ENCODE measurements around the gene KLHL30. TPM values are rescaled to one million over a fixed set of nuclear protein-coding genes. Genes with fewer than 3 reads are reported as not detected.

The KLHL30 gene
- total RNA-seq, 2 donors from 2014 or later, result 0.07 to 0.13 TPM

DNA sequence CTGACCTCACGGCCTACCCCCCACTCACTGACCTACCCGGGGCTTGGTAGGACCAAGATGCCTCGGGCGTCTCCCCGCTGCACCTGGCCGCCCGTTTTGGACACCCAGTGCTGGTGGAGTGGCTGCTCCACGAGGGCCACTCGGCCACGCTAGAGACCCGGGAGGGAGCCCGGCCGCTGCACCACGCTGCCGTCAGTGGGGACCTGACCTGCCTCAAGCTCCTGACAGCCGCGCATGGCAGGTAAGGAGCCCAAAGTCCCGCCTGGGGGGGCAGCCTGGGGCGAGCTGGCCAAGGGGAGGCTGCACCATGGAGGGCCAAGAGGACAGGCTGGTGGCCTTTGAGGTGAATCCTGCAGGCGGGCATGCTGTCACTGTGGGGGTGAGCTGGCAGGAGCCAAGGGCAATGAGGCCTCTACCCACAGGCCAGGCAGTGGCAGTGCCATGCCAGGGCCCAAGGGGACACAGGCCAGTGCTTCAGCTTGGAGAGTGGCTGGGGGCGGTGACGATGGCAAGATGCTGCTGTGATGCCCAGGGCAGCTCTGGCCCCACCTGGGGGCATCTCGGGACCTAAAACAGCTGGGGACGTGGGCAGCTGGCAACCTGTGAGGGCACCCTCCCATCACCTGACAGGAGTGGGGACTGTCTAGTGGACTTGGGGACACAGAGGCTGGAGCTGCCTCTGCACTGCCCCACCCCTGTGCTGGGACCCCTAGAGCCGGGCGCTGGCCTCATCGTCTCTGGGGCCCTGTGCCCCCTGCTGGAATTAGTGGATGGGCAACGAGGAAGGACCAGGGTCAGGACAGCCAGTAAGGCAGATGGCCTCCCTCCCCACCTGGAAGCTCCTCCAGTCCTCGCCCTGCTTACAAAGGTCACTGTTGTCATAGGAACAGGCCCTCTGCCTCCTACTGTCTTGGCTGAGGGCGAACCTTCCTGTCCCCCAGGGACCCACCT lies 36.3 kb upstream of the KLHL30 start:
- Histone ChIP-seq H3K27me3 (no peaks in the 10 kb centered on the region), H3K9ac (ENCODE audit: low read depth in 2 of 2, low read length in 2 of 2) (no peak overlapping the region), H3K36me3 (no peaks in the 10 kb centered on the region), H3K9me3 (no peaks in the 10 kb centered on the region), H3K4me3 (no peak overlapping the region), H3K27ac (no peak overlapping the region), H3K4me1 (peaks cover 7% of the 10 kb centered on the region)
- TF ChIP-seq, protein P1, sequence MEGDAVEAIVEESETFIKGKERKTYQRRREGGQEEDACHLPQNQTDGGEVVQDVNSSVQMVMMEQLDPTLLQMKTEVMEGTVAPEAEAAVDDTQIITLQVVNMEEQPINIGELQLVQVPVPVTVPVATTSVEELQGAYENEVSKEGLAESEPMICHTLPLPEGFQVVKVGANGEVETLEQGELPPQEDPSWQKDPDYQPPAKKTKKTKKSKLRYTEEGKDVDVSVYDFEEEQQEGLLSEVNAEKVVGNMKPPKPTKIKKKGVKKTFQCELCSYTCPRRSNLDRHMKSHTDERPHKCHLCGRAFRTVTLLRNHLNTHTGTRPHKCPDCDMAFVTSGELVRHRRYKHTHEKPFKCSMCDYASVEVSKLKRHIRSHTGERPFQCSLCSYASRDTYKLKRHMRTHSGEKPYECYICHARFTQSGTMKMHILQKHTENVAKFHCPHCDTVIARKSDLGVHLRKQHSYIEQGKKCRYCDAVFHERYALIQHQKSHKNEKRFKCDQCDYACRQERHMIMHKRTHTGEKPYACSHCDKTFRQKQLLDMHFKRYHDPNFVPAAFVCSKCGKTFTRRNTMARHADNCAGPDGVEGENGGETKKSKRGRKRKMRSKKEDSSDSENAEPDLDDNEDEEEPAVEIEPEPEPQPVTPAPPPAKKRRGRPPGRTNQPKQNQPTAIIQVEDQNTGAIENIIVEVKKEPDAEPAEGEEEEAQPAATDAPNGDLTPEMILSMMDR (IDR thresholded peaks at IDR 0.05), result no peak
- intact Hi-C loops (cut with DNase I), result no loop called here
- DNase-seq, result no peak

DNA sequence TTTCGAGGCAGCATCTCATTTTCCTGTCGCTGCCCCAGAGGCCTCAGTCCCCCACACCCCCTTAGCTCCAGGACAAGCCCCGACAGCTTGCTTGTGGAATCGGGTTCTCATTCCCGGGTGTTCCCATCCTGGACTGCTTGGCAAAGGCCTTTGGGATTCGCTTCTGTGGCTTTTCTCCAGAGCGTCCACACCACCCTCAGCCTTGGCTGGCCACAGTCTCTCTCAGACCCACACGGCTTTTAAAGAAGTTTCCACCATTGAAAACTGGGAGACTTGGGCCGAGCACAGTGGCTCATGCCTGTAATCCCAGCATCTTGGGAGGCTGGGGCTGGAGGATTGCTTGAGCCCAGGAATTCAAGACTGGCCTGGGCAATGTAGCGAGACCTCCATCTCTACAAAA lies 35.6 kb upstream of the KLHL30 start:
- Histone ChIP-seq H3K27ac (no peak overlapping the region), H3K4me1 (peaks cover 7% of the 10 kb centered on the region), H3K27me3 (no peaks in the 10 kb centered on the region), H3K9me3 (no peaks in the 10 kb centered on the region), H3K9ac (ENCODE audit: low read depth in 2 of 2, low read length in 2 of 2) (no peak overlapping the region), H3K4me3 (no peak overlapping the region), H3K36me3 (no peaks in the 10 kb centered on the region)
- no peak for DNase-seq
- TF ChIP-seq, protein P1 (IDR thresholded peaks at IDR 0.05), result no peak
- intact Hi-C loops (cut with DNase I), result no loop called here

DNA sequence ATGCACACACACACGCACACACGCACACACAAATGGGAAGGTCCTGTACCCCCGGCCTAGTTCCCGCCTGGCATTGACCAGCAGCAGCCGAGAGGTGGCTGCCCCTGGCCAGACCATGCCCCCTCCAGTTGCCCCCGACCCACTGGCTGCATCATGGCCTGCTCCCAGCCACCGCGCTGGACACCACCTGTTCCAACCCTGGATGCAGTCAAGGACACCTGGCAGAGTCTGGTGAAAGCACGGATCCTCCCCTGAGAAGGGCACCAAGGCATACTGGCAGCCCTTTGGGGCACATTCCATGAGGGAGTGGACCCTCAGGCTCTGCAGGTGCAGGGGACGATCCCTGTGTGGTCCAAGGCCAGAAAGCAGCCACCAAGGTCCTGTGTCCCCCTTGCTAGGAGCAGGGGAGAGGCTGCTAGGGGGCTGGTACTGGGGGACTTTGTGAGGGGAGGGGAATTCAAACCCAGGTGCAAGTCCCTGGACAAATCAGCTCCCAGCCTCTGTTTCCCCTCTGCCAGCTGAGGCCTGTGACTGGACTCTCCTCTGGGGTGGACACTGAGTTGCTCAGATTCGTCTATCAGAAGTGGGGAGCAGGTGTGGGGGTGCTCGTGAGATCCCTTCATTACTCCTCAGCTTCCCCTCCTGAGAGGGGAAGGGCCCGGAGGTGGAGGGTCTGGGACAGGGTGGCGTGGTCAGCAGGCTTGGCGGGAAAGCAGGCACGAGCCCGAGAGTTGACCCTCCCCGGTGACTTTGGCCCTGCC lies 34.8 kb upstream of the KLHL30 start:
- Histone ChIP-seq H3K9me3 (no peaks in the 10 kb centered on the region), H3K9ac (ENCODE audit: low read depth in 2 of 2, low read length in 2 of 2) (no peak overlapping the region), H3K27me3 (no peaks in the 10 kb centered on the region), H3K36me3 (no peaks in the 10 kb centered on the region), H3K27ac (no peak overlapping the region), H3K4me1 (peaks cover 7% of the 10 kb centered on the region), H3K4me3 (no peak overlapping the region)
- intact Hi-C loops (cut with DNase I), result no loop called here
- DNase-seq, result no peak
- TF ChIP-seq, protein P1 (IDR thresholded peaks at IDR 0.05), result no peak

DNA sequence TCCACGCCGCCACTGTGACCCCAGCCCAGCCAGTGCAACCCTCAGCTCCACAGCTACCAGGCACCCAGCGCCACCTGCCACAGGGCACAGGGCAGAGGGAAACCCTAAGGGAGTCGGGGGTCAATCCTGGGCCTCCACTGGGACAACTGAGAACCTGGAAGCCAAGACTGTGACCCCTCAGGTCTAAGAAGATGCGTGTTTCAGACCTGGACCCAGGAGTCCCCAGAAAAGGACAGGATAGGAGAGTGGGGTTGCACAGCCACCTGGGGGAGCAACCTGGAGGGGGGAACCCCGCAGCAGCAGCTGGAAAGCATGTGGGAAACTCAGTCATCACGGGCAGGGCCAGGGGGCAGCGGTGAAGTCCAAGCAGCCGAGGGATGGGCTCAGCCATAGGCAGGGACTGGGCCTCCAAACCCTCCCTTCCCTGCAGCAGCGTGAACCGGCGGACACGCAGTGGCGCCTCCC lies 34.2 kb upstream of the KLHL30 start:
- no peak overlapping the region for H3K9ac ChIP-seq (ENCODE audit: low read depth in 2 of 2, low read length in 2 of 2)
- no peaks in the 10 kb centered on the region for H3K27me3 ChIP-seq
- intact Hi-C loops (cut with DNase I), result no loop called here
- no peak overlapping the region for H3K4me3 ChIP-seq
- no peak overlapping the region for H3K27ac ChIP-seq
- TF ChIP-seq, protein P1 (IDR thresholded peaks at IDR 0.05), result no peak
- H3K36me3 ChIP-seq, result no peaks in the 10 kb centered on the region
- no peak for DNase-seq
- peaks cover 7% of the 10 kb centered on the region for H3K4me1 ChIP-seq
- no peaks in the 10 kb centered on the region for H3K9me3 ChIP-seq

DNA sequence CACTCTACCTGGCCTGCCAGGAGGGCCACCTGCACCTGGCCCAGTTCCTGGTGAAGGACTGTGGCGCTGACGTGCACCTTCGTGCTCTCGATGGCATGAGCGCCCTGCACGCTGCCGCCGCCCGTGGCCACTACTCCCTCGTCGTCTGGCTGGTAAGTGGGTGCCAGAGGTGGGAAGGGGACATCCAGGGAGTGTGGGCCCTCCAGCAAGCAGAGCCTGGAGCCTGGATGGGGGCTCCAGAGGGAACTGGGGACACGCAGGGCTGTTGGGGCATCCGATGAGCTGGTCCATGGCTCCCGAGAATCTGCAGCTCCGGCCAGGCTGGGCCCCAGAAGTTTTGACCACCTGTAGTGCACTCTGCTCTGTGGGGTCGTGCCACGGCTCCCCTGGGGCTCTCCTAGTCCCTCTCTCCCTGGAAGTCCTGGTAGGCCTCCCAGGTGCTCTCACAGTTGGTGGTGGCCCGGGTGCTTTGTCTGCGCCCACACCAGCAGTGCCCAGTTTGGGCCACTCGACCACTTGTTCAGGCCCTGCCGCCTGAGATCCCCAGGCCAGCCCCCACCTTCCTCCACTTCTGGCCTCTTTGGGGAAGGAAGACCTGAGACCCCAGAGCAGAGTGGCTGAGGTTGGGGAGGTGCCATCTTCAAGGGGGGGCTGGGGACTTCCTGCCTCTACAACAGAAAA lies 33.6 kb upstream of the KLHL30 start:
- Histone ChIP-seq H3K27ac (no peak overlapping the region), H3K9ac (ENCODE audit: low read depth in 2 of 2, low read length in 2 of 2) (no peak overlapping the region), H3K4me1 (peaks cover 7% of the 10 kb centered on the region), H3K27me3 (no peaks in the 10 kb centered on the region), H3K36me3 (no peaks in the 10 kb centered on the region), H3K4me3 (no peak overlapping the region), H3K9me3 (no peaks in the 10 kb centered on the region)
- DNase-seq, result no peak
- intact Hi-C loops (cut with DNase I), result loop anchor here (5.0 kb wide), 1 partner anchor 248 kb away; the partner anchor contains the start of gene RAMP1
- TF ChIP-seq, protein P1 (IDR thresholded peaks at IDR 0.05), result no peak

Measured in colonic mucosa (tissue), 4 donors.